ENCODE results near the gene AGAP1.

- TF ChIP-seq HNF4A (conservative IDR thresholded peaks at IDR 0.05) (no peak), CTCF (IDR thresholded peaks at IDR 0.05; ENCODE audit: low read depth, low read length, missing input control) (no peak), REST (IDR thresholded peaks at IDR 0.05) (no peak), YY1 (IDR thresholded peaks at IDR 0.05) (no peak), TAF1 (conservative IDR thresholded peaks at IDR 0.05) (no peak), GABPA (IDR thresholded peaks at IDR 0.05 in 1 of 2, conservative IDR thresholded peaks at IDR 0.05 in 1 of 2) (no peak), RXRA (IDR thresholded peaks at IDR 0.05) (no peak), SP1 (IDR thresholded peaks at IDR 0.05) (no peak), NR2F2 (IDR thresholded peaks at IDR 0.05) (no peak)
- TF ChIP-seq, protein P1, sequence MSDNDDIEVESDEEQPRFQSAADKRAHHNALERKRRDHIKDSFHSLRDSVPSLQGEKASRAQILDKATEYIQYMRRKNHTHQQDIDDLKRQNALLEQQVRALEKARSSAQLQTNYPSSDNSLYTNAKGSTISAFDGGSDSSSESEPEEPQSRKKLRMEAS (IDR thresholded peaks at IDR 0.05): no peak
- TF ChIP-seq, protein P2, sequence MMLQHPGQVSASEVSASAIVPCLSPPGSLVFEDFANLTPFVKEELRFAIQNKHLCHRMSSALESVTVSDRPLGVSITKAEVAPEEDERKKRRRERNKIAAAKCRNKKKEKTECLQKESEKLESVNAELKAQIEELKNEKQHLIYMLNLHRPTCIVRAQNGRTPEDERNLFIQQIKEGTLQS (IDR thresholded peaks at IDR 0.05): no peak
Observed at GRCh38 chr2:236113425-236113824, 619.6 kb downstream of the AGAP1 start.

Measured in liver (tissue), 3 donors.